HepG2 (cell line): ENCODE results near the gene ZNF764. TPM values are rescaled to one million over a fixed set of nuclear protein-coding genes. Genes with fewer than 3 reads are reported as not detected.

ENCODE experiments used
- DMTF1 ChIP-seq: sonication (generic); formaldehyde crosslinking; IDR thresholded peaks from 2 replicates; pipeline ENCODE4 v1.4.0; 2020; ENCODE audit warnings: mild to moderate bottlenecking, missing genetic modification reagents
- FOXK1 ChIP-seq: sonication (generic); formaldehyde crosslinking; IDR thresholded peaks from 2 replicates; pipeline ENCODE4 v1.4.0; 2020; ENCODE audit warnings: low read depth, missing genetic modification reagents, borderline replicate concordance
- GATAD1 ChIP-seq: IDR thresholded peaks from 2 replicates; pipeline ENCODE4 v1.6.1; 2016; ENCODE audit warnings: missing genetic modification reagents, missing compliant biosample characterization
- HDAC1 ChIP-seq: sonication (generic); formaldehyde crosslinking; IDR thresholded peaks from 2 replicates; pipeline ENCODE4 v1.5.1; 2020; ENCODE audit warnings: mild to moderate bottlenecking, missing genetic modification reagents
- HMGA1 ChIP-seq: sonication (generic); formaldehyde crosslinking; conservative IDR thresholded peaks from 2 replicates; pipeline ENCODE4 v1.4.0; 2020; ENCODE audit warnings: missing genetic modification reagents
- HNRNPL ChIP-seq: fragments of 200-400 bp; formaldehyde crosslinking; IDR thresholded peaks from 2 replicates; pipeline ENCODE4 v1.6.1; 2017; ENCODE audit warnings: mild to moderate bottlenecking, low read depth, low read length
- KLF6 ChIP-seq: IDR thresholded peaks from 2 replicates; pipeline ENCODE4 v1.8.0; 2016; ENCODE audit warnings: missing biosample characterization, missing genetic modification reagents
- MIER2 ChIP-seq: IDR thresholded peaks from 2 replicates; pipeline ENCODE4 v1.6.1; 2016; ENCODE audit warnings: missing biosample characterization, missing genetic modification reagents
- NFKB2 ChIP-seq: sonication (generic); formaldehyde crosslinking; IDR thresholded peaks from 2 replicates; pipeline ENCODE4 v1.4.0; 2020; ENCODE audit warnings: missing genetic modification reagents, borderline replicate concordance
- NR0B2 ChIP-seq: sonication (generic); formaldehyde crosslinking; IDR thresholded peaks from 2 replicates; pipeline ENCODE4 v1.4.0; 2020; ENCODE audit warnings: mild to moderate bottlenecking, missing genetic modification reagents
- PAF1 ChIP-seq: IDR thresholded peaks from 2 replicates; pipeline ENCODE4 v1.6.1; 2016; ENCODE audit warnings: missing genetic modification reagents, missing compliant biosample characterization
- SOX6 ChIP-seq, 2 experiments: fragments of 450-650 bp in 1 of 2; sonication (generic) in 1 of 2; formaldehyde crosslinking in 1 of 2; IDR thresholded peaks; 2 replicates each; pipeline versions ENCODE4 v1.4.0 to v1.6.1; 2017 to 2020; ENCODE audit warnings: antibody characterized with exemption in 1 of 2, mild to moderate bottlenecking in 1 of 2, missing genetic modification reagents in 1 of 2
- SRSF1 ChIP-seq: fragments of 200-400 bp; formaldehyde crosslinking; optimal IDR thresholded peaks from 2 replicates; pipeline ENCODE3; 2017; ENCODE audit warnings: mild to moderate bottlenecking, low read depth, low read length, moderate library complexity
- TBP ChIP-seq: sonication (generic); formaldehyde crosslinking; IDR thresholded peaks from 2 replicates; pipeline ENCODE4 v1.5.0; 2020; ENCODE audit warnings: missing genetic modification reagents
- TBX2 ChIP-seq: sonication (generic); formaldehyde crosslinking; IDR thresholded peaks from 2 replicates; pipeline ENCODE4 v1.5.0; 2020; ENCODE audit warnings: missing genetic modification reagents, mild to moderate bottlenecking, borderline replicate concordance
- TFDP1 ChIP-seq: IDR thresholded peaks from 2 replicates; pipeline ENCODE4 v1.6.1; 2016; ENCODE audit warnings: missing compliant biosample characterization, missing genetic modification reagents, borderline replicate concordance
- TOE1 ChIP-seq: sonication (generic); formaldehyde crosslinking; IDR thresholded peaks from 2 replicates; pipeline ENCODE4 v1.4.0; 2020; ENCODE audit warnings: mild to moderate bottlenecking, missing genetic modification reagents
- U2AF1 ChIP-seq: fragments of 200-400 bp; formaldehyde crosslinking; optimal IDR thresholded peaks from 2 replicates; pipeline ENCODE3; 2017; ENCODE audit warnings: mild to moderate bottlenecking, low read depth, low read length
- ZNF205 ChIP-seq: IDR thresholded peaks from 2 replicates; pipeline ENCODE4 v1.6.1; 2018; ENCODE audit warnings: missing biosample characterization, missing genetic modification reagents
- ZNF614 ChIP-seq: IDR thresholded peaks from 2 replicates; pipeline ENCODE4 v1.6.1; 2018; ENCODE audit warnings: missing biosample characterization, missing genetic modification reagents, inconsistent platforms, borderline replicate concordance
- polyA plus RNA-seq, 8 experiments: library from polyadenylated mRNA; depleted of rRNA in 3 of 8; stranded (reverse) in 7 of 8; unstranded in 1 of 8; fragments of >200 nt; fragmentation: Illumina TruSeq in 4 of 8; extraction: Trizol in 4 of 8; gene quantifications; 2 replicates each; pipeline versions ENCODE4 v1.2.1 to v1.2.3, GENCODE V29; 2011 to 2016; ENCODE audit warnings: low read depth in 4 of 8, missing spikeins in 1 of 8, mixed read lengths in 1 of 8; ENCODE audit not compliant: insufficient read depth in 1 of 8
- total RNA-seq, 5 experiments: library from RNA; depleted of rRNA; stranded (reverse); fragments of >200 nt; fragmentation: Illumina TruSeq; extraction: Trizol; gene quantifications; 2 replicates each; pipeline ENCODE4 v1.2.3, GENCODE V29; 2016; ENCODE audit warnings: low read depth in 1 of 5
- TF ChIP-seq, protein P1 (sequence below), 2 experiments: fragments of 450-650 bp in 1 of 2; sonication (generic) in 1 of 2; formaldehyde crosslinking; IDR thresholded peaks; 2 replicates each; pipeline versions ENCODE4 v1.5.0 to v1.8.0; 2020 to 2022; ENCODE audit warnings: mild to moderate bottlenecking in 1 of 2, missing genetic modification reagents in 1 of 2
- TF ChIP-seq, protein P2 (sequence below): IDR thresholded peaks from 2 replicates; pipeline ENCODE4 v1.6.1; 2016
- TF ChIP-seq, protein P3 (sequence below): sonication (generic); formaldehyde crosslinking; IDR thresholded peaks from 2 replicates; pipeline ENCODE4 v1.8.1; 2023; ENCODE audit warnings: mild to moderate bottlenecking, moderate library complexity, missing genetic modification reagents

Gene ZNF764
- total and polyA plus RNA-seq, 2 of the 13 experiments (the other 11 are each of a cell fraction or from before 2014, with no cell fraction given): 4.1 to 9.1 TPM

DNA sequence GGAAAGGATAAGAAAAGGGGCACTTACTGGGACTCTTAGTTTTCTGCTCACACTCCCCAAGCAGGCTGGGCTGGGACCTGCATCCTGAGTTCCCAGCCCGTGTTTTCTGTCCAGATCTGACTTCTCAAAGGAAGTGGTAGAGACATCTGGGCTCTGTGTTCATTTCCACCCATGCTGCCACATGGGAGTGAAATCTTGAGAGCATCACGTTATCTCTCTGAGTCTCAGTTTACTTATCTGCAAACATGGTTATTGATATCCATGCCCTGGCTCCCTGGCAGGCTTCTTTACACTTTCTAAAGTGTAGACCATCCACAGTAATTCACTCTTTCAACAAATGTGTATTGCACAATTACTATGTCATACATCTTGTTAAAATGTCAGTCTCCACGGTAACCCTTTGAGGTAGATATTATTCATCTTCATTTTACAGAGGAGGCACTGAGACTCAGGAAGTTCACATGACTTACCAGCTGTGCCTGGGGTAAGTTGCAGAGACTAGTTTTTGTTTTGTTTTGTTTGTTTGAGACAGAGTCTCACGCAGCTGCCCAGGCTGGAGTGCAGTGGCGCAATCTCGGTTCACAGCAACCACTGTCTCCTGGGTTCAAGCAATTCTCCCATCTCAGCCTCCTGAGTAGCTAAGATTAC lies 9.9 kb upstream of the ZNF764 start (continued):
- peak; percentile 2; the same call in 1 of the 2 replicates for TF ChIP-seq TFDP1 (CRISPR knock-in tag)
- TF ChIP-seq ZNF205: no peak
- TF ChIP-seq, protein P1, sequence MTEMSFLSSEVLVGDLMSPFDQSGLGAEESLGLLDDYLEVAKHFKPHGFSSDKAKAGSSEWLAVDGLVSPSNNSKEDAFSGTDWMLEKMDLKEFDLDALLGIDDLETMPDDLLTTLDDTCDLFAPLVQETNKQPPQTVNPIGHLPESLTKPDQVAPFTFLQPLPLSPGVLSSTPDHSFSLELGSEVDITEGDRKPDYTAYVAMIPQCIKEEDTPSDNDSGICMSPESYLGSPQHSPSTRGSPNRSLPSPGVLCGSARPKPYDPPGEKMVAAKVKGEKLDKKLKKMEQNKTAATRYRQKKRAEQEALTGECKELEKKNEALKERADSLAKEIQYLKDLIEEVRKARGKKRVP (CRISPR knock-in tag; IDR thresholded peaks at IDR 0.05): 0 out of 4 replicates have a peak, but pooled peaks of 1 of the 2 experiments have one; percentile 14
- TF ChIP-seq DMTF1 (CRISPR knock-in tag): no peak
- TF ChIP-seq NFKB2 (CRISPR knock-in tag): no peak
- no peak for TF ChIP-seq HMGA1 (CRISPR knock-in tag)
- no peak for TF ChIP-seq NR0B2 (CRISPR knock-in tag)
- TF ChIP-seq HDAC1 (CRISPR knock-in tag): peak; percentile 42; the same call in 1 of the 2 replicates
- TF ChIP-seq GATAD1 (CRISPR knock-in tag): no peak
- no peak for TF ChIP-seq TBX2 (CRISPR knock-in tag)
- TF ChIP-seq TOE1 (CRISPR knock-in tag): no peak
- TF ChIP-seq, protein P2, sequence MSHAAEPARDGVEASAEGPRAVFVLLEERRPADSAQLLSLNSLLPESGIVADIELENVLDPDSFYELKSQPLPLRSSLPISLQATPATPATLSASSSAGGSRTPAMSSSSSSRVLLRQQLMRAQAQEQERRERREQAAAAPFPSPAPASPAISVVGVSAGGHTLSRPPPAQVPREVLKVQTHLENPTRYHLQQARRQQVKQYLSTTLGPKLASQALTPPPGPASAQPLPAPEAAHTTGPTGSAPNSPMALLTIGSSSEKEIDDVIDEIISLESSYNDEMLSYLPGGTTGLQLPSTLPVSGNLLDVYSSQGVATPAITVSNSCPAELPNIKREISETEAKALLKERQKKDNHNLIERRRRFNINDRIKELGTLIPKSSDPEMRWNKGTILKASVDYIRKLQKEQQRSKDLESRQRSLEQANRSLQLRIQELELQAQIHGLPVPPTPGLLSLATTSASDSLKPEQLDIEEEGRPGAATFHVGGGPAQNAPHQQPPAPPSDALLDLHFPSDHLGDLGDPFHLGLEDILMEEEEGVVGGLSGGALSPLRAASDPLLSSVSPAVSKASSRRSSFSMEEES (CRISPR knock-in tag): 0 out of 2 replicates have a peak, but pooled peaks have one; percentile 44
- TF ChIP-seq KLF6: peak; percentile 35; the same call in 1 of the 2 replicates
- TF ChIP-seq ZNF614 (CRISPR knock-in tag): peak; percentile 38; the same call in 1 of the 2 replicates
- no peak for TF ChIP-seq PAF1 (CRISPR knock-in tag)
- no peak for TF ChIP-seq SOX6 (IDR thresholded peaks at IDR 0.05)
- no peak for TF ChIP-seq SOX6 (CRISPR knock-in tag; IDR thresholded peaks at IDR 0.05)
- TF ChIP-seq FOXK1: no peak
- no peak for TF ChIP-seq TBP (CRISPR knock-in tag)
- TF ChIP-seq HNRNPL: no peak
- no peak; the same call in 1 of the 2 replicates for TF ChIP-seq MIER2 (CRISPR knock-in tag)
- TF ChIP-seq, protein P3, sequence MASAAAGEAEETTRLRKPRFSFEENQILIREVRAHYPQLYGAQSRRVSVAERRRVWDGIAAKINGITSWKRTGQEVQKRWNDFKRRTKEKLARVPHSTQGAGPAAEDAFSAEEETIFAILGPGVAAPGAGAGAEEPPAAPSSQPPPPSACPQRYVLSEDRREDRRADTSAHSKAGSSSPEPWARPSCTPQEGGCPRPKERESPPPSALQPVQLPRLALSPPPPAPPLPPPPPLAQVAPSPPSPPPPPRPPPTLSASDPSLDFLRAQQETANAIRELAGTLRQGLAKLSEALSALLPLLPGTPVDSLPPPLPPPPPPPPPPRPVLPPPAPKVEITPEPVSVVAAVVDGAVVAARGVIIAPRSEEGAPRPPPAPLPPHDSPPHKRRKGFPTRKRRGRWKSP (CRISPR knock-in tag): peak; percentile 32; the same call in 1 of the 2 replicates
- TF ChIP-seq U2AF1: no peak
- no peak for TF ChIP-seq SRSF1
